ENCODE results near the gene MYO18A. TPM values are rescaled to one million over a fixed set of nuclear protein-coding genes. Genes with fewer than 3 reads are reported as not detected.
"Not testable (repeated sequence)": the region's sequence is repeated elsewhere in the genome, so short reads cannot be mapped to it uniquely, and the experiment has no call there.

Gene MYO18A
- total RNA-seq, 1 donor from 2014 or later: 79.9 TPM

- TF ChIP-seq CTCF (IDR thresholded peaks at IDR 0.05; ENCODE audit: unreplicated experiment): no peak
- H3K36me3 Mint-ChIP-seq (ENCODE audit: low read depth, unreplicated experiment): peaks cover 56% of the 10 kb centered on the region
- no peaks in the 10 kb centered on the region for H3K9me3 Mint-ChIP-seq (ENCODE audit: unreplicated experiment)
- peaks cover 11% of the 10 kb centered on the region for H3K27me3 Mint-ChIP-seq (ENCODE audit: unreplicated experiment)
- no peak overlapping the region for H3K27ac Mint-ChIP-seq (ENCODE audit: unreplicated experiment)
- no peak for DNase-seq (ENCODE audit: low spot score)
- peaks cover 11% of the 10 kb centered on the region for H3K4me1 Mint-ChIP-seq (ENCODE audit: unreplicated experiment)
- no peak overlapping the region for H3K4me3 Mint-ChIP-seq (ENCODE audit: unreplicated experiment)
These were observed 90.1 kb downstream of the MYO18A start for GRCh38 chr17:29090108-29090507.

- TF ChIP-seq CTCF (IDR thresholded peaks at IDR 0.05; ENCODE audit: unreplicated experiment): no peak
- no peak for DNase-seq (ENCODE audit: low spot score)
- no peaks in the 10 kb centered on the region for H3K9me3 Mint-ChIP-seq (ENCODE audit: unreplicated experiment)
- peaks cover 11% of the 10 kb centered on the region for H3K4me1 Mint-ChIP-seq (ENCODE audit: unreplicated experiment)
- peak overlapping the region; percentile 58 for H3K4me3 Mint-ChIP-seq (ENCODE audit: unreplicated experiment)
- H3K27ac Mint-ChIP-seq (ENCODE audit: unreplicated experiment): no peak overlapping the region
- H3K27me3 Mint-ChIP-seq (ENCODE audit: unreplicated experiment): peaks cover 11% of the 10 kb centered on the region
- H3K36me3 Mint-ChIP-seq (ENCODE audit: low read depth, unreplicated experiment): peaks cover 58% of the 10 kb centered on the region
These were observed 90.6 kb downstream of the MYO18A start for GRCh38 chr17:29089601-29090044.

GRCh38 chr17:29088782-29089181 is 91.4 kb downstream of the MYO18A start:
- not testable (repeated sequence) for H3K9me3 Mint-ChIP-seq (ENCODE audit: unreplicated experiment); H3K27ac Mint-ChIP-seq (ENCODE audit: unreplicated experiment); DNase-seq (ENCODE audit: low spot score); H3K4me3 Mint-ChIP-seq (ENCODE audit: unreplicated experiment); H3K27me3 Mint-ChIP-seq (ENCODE audit: unreplicated experiment)
- Mint-ChIP-seq H3K4me1 (ENCODE audit: unreplicated experiment) (peaks cover 11% of the 10 kb centered on the region), H3K36me3 (ENCODE audit: low read depth, unreplicated experiment) (peaks cover 58% of the 10 kb centered on the region)

- H3K27me3 Mint-ChIP-seq (ENCODE audit: unreplicated experiment): peaks cover 9% of the 10 kb centered on the region
- H3K9me3 Mint-ChIP-seq (ENCODE audit: unreplicated experiment): no peaks in the 10 kb centered on the region
- H3K4me3 Mint-ChIP-seq (ENCODE audit: unreplicated experiment): no peak overlapping the region
- peaks cover 1% of the 10 kb centered on the region for H3K4me1 Mint-ChIP-seq (ENCODE audit: unreplicated experiment)
- H3K27ac Mint-ChIP-seq (ENCODE audit: unreplicated experiment): no peak overlapping the region
- DNase-seq (ENCODE audit: low spot score): no peak
- TF ChIP-seq CTCF (IDR thresholded peaks at IDR 0.05; ENCODE audit: unreplicated experiment): no peak
- H3K36me3 Mint-ChIP-seq (ENCODE audit: low read depth, unreplicated experiment): peaks cover 55% of the 10 kb centered on the region
These were observed 93.4 kb downstream of the MYO18A start for GRCh38 chr17:29086628-29087332.

- no peak for DNase-seq (ENCODE audit: low spot score)
- no peak overlapping the region for H3K27ac Mint-ChIP-seq (ENCODE audit: unreplicated experiment)
These were observed 95.0 kb downstream of the MYO18A start for GRCh38 chr17:29085223-29085622.

More at GRCh38 chr17:29085223-29085622, 95.0 kb downstream of the MYO18A start:
- Mint-ChIP-seq H3K27me3 (ENCODE audit: unreplicated experiment) (peaks cover 9% of the 10 kb centered on the region), H3K4me1 (ENCODE audit: unreplicated experiment) (no peaks in the 10 kb centered on the region), H3K9me3 (ENCODE audit: unreplicated experiment) (no peaks in the 10 kb centered on the region), H3K4me3 (ENCODE audit: unreplicated experiment) (no peak overlapping the region), H3K36me3 (ENCODE audit: low read depth, unreplicated experiment) (peaks cover 62% of the 10 kb centered on the region)
- TF ChIP-seq CTCF (IDR thresholded peaks at IDR 0.05; ENCODE audit: unreplicated experiment): no peak
